Measurements from ENCODE around the gene TTC16.
A peak's percentile ranks its signal among the peaks of the same experiment; 100 is the strongest.

Gene TTC16

DNA sequence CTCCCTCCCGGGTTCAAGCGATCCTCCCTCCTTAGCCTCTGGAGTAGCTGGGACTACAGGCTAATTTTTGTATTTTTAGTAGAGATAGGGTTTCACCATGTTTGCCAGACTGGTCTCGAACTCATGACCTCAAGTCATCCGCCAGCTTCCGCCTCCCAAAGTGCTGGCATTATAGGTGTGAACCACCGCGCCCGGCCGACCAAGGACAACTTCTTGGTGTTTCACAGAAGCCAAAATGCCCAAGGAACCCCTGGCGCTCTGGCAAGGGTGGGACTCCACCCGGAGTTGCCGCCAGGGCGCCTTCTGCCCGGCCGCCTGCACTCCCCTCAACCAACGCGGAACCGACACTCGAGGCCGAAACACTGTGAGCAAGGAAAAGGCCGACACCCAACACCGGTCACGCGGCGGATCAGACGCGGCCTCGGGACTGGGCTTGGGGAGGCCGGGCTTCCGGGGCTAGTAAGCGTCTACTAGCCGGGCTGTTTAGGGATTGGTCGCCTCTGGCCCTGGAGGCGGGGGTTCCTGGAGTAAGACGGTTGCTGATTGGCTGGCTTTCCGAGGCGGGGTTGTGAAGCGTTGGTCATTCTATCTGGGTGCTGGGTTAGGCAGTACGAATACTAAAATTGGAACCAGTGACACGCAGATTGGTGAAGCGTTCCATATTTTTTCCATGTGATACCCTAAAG, 16.8 kb upstream of the TTC16 start:
- peak; percentile 97 for DNase-seq

DNA sequence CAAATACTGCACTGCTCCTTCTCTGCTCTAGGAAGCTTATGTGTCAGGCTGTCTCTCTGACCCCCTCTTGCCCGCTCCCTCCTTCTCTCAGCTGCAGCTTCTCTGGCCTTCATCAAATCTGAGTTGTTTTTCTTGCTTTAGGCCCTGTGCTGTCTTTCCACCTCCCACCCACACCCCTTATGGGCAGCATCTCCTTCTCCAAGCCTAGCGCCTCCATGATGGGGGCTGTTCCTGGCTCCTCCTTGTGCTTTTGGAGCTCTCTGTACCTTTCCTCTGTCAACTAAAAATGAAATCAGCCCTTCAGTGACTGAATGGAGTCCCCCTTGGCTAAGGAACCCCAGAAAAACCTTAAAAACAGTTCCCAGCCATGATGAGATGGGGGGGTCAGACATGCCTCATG, 15.7 kb upstream of the TTC16 start:
- DNase-seq: no peak

DNA sequence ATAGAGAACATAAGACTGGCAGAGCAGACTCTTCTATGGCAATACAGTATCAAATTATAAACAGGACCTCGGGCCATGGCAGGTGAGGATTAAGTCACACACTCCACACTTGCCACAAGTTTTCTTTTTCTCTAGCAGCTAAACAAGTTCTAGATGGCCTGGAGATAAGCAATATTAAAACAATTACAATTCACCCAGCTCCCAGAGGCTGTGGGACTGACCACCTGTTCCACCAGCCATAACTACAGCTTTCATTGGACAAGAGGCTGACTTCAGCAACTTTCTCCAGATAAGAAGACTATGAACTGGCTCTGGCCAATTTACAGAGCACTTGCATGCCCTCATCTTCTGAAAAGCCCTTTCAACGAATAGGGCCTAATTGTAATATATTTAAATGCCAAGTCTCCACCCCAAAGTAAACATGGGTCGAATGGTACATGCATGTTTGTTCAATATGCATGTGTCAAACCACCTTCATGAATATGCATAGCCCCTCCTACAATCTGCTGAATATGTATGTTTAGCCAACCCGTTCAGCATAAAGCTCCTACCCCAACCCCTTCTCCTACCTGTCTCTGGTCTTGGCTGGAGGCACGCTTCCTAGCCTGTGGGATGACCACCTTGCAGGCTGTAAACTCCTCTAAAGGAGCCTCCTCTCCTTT, 15.2 kb upstream of the TTC16 start:
- no peak for DNase-seq

DNA sequence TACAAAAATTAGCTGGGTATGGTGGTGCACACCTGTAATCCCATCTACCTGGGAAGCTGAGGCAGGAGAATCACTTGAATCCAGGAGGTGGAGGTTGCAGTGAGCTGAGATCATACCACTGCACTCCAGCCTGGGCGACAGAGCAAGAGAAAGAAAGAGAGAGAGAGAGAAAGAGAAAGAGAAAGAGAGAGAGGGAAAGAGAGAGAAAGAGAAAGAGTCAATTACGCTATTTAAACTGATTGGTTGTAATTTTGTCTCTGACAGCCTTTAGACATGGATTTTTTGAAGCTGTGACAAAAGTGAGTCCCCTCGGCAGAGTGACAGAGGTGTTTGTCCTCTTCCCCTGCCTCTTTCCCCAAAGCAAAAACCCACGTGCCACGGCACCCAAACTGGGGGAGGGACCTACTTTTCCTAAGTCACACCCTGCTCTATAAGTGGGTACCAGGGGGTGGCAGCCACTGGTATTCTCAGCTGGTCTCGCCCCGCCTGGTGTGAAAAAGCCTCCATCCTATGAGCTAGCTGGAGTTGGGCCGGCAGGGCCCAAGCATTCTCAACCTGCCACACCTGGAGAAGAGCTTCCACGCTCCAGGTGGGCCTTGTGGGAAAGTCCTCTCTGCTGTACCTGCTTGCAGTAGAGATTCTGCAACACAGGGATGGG, 12.5 kb upstream of the TTC16 start:
- DNase-seq: no peak

DNA sequence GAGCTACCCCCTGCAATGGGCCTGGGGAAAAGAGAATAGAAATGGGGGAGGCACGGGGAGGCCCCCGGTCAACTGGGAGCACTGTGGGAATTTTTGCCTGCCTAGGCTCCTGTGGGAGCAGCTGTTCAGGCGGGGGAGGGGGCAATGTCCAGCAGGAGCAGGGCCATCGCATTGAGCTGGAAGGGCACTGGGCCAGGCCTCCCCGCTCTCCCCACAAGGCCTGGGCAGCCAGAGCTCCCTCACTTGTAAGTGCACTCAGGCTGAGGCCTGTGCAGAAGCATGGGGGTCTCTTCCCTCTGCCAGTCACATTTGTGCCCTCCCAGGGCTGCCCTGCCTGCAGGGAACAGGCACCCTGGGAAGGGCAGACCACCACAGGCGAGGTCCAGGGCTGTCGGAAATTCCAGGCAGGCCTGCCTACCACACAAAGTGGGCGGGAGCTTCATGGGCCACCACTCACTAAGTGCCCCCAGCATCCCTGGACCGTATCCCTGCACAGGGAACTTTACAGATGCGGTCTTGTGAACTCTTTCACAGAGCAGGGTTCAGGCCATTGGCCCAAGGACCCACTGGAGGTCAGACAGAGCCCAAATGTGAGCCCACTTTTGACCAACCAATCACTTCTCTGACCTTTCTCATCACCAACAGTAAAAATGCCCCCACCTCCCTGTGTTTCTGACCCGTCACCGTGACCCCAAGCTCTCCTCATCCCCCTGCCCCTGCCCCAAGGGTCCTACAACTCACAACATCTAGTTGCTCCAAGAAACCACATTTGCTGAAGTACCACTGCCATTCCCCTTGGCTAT, 10.1 kb upstream of the TTC16 start:
- DNase-seq: no peak

DNA sequence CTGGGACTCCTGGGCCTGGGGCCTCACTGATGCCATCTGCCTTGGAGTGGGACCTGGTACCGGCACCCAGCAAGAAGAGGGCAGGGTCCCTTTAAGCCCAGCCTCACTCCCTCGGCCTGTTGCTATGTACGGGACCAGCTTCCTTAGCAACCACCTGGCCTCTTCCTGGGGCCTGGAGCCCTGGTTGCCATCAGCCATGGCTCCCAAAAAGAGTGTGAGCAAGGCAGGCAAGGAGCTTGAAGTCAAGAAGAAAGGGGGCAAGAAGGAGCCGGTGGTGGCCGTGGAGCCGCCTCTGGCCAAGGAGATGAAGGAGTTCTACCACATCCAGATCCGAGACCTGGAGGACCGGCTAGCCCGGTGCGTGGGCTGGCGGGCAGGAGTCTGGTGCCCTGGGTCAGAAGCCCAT, 9.0 kb upstream of the TTC16 start, which contains the start of gene CFAP157:
TSS of gene CFAP157 (plus strand) at position 153 of the 406 bp plus-strand sequence. CDS start at position 197, 44 bp downstream.
- peak; percentile 47 for DNase-seq

DNA sequence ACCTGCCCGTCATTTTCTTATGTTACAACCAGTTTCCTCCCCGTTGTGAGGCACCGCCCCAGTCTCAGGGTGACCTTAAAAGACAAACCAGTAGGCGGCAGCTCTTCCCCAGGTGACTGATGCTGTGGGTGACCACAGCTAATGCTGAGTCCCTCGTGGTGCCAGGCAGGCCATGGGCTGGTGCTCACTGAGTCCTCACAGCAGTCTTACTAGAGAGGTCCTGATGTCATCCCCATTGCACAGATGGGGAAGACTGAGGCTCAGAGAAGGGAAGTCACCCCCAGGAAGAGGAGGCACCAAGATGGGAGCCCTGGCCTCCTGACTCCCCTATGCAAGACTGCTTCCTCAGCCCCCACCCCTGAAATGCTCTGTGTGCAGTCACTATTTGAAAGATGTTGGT, 8.1 kb upstream of the TTC16 start:
- no peak for DNase-seq

DNA sequence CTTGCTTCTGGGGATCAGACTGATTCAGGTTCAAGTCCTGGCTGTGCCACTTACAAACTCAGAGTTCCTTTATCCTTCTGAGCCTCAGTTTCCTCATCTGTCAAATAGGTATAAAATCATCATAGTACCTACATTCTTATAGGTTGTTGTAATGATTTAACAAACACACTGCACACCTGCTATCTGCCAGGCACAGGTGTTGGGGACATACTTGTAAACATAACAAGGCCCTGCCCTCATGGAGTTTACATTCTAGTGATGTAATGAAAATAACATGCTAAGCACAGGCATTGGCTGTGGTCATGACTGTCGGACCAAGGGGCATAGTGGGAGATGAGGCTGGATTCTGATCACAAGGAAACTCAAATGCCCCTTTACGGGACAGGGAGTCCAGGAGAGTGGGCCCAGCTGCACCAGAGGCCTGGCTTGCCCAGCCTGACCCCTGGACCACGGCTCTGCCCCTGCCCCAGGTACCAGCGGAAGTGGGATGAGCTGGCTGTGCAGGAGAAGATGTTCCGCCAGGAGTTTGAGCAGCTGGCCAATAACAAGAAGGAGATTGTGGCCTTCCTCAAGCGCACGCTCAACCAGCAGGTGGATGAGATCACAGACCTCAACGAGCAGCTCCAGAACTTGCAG, 6.8 kb upstream of the TTC16 start:
- no peak for DNase-seq

DNA sequence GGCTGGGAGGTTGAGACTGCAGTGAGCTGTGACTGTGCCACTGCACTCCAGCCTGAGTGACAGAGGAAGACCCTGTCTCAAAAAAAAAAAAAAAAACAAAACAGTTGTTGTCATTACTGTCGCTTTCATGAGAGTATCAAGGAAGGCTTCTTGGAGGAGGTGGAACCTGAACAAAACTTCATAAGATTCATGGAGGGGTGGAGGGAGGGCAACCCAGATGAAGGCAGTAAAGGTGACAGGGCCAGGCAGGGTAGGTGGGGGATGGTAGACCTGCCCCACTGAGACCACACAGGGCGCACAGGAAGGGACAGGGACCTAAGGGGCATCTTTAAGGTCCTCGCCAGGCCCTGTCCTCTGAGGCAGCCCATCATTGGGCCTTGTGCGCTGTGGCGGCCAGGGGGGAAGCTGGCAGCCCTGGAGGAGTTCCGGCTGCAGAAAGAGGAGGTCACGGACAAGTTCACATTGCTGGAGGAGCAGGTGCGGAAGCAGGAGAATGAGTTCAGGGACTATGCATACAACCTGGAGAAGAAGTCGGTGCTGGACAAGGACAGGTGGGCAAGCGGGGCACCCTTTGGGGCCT, 5.6 kb upstream of the TTC16 start:
- DNase-seq: no peak

DNA sequence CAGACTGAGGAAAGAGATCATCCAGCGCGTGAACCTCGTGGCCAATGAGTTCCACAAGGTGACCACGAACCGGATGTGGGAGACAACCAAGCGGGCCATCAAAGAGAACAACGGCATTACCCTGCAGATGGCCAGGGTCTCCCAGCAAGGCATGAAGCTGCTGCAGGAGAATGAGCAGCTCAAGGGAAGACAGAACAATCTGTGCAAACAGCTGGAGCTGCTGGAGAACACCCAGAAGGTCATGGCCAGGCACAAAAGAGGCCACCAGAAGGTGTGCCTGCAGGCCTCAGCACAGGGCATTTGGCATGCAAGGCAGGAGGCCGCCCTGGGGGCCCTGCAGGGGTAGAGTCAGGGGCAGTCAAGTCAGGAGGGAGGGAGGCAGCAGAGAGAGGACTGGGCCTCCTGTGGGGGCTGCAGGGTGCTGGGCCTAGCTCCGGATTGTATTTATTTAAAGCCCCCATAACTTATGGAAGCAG, 4.6 kb upstream of the TTC16 start:
- no peak for DNase-seq

DNA sequence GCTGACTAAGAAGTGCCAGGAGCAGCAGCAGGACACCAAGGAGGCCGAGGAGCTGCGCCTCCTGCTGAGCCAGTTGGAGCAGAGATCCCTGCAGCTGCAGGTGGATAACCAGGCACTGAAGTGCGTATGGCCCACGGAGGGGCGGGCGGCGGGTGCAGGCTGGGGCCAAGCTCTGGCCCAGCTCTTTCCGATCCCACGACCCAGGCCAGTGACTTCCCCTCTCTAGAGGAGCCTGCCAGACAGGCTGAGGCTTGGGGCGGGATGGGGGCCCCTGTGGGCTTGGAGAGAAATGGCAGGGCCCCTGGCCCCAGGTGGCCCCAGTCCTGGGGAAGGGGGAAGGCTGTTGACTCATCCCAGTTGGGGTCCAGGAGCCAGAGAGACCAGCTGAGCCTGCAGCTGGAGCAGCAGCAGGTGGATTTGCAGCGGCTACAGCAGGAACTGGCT, 4.0 kb upstream of the TTC16 start:
- no peak for DNase-seq

DNA sequence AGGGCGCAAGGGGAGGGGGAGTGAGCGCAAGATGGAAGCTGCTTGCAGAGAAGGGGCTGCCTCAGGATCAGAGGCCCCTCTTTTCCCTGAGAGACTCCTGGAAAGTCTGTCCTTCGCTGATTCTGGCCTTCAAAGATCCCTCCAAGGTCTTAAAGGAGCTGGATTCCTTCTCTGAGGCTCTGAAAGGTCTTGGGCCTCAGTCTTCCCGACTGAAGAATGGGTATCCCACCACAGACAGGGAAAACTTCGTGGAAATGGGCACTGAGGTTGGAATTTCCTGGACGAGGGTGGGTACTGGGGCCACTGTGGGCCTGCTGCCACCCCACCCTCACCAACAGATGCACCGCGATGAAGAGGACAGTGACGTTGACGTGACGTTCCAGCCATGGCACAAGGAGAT, 3.5 kb upstream of the TTC16 start:
- DNase-seq: no peak

DNA sequence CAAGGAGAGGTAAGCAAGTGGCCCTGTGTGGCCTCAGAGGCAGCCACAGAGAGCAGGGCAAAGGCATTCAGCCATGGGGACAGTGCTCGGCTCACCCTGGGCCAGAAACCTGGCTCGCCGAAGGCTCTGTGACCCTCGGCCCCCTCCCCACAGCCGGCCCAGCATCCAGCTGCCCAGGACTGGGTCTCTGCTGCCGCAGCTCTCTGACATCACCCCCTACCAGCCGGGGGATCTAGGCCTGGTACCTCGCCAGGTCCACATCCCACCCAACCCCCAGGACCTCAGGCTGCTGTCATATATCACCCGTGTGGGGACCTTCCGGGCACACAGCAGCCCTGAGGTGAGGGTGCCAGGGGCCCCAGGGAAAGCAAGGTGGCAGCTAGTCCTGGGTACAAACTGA, 3.0 kb upstream of the TTC16 start:
- no peak for DNase-seq

DNA sequence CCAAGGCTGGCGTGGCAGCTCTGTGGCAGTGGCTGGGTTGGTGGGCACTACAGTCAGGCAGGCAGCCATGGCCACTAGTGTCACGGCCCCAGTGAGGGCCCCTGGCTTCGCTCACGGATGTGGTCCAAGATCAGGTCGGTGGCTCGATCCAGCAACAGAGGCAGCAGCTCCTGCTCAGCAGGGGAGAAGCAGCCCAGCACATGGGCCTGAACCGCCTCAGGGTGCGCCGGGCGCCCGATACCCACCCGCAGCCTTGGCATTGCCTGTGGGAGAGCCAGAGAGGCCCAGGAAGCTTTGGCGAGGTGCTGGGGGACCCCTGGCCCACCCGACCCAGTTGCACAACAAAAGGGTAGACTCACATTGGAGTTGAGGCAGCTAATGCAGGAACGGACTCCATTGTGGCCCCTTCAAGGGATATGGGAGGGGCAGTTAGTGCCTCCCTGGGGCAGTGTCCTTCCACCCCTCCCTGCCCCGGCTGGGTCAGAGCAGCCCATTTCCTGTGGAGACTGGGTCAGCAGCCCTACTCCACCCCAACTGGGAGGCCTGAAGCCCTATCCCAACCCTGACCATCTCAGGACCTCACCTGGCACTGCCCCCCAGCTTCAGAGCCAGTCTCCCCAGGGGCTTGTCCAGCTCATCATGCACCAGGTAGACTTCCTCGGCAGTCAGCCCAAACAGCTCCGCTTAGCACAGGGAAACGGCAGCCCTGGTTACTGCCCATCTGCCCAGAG, 1.7 kb upstream of the TTC16 start:
- DNase-seq: no peak

DNA sequence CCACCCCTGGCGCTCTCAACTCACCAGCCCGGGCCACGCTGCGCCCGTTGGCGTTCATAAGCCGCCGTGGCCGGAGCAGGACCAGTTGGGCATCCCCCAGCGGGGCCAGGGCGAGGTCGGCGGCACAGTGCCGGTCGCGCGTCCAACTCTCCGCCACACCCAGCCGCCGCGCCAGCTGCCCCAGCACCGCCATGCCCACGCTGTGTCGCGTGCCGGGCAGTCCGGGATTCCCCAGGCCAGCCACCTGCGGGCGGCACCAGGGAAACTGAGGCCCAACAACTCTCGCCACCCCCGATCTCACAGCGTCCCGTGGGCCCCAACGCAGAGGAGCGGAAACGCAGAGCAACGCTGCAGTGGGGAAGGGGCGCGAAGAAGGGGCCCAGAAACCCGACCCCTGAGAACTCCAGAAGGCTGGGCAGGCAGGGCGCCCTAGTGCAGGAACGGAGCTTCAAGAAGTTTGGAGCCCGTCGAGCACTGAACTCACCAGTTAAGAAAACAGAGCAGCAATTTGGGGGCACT, 869 bp upstream of the TTC16 start:
- no peak for DNase-seq

DNA sequence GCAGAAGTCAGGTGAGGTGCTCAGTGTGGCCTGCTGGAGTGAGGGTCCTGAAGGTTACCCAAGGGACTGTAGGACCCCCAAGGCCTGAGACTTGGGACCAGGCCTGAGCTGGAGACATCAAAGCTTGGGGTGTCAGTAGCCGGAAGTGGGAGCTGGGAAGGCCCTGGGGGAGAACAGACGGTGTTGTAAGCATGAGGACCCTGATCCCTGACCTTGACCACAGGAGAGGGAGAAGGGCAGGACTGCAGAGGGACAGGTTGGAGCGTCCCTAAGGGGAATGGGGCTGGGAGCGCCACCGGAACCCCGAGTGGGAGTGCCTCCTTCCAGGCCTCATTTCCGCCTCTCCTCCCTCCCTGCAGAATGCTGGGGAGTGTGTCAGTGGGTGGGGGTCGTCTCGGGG, 533 bp downstream of the TTC16 start:
- DNase-seq: no peak

DNA sequence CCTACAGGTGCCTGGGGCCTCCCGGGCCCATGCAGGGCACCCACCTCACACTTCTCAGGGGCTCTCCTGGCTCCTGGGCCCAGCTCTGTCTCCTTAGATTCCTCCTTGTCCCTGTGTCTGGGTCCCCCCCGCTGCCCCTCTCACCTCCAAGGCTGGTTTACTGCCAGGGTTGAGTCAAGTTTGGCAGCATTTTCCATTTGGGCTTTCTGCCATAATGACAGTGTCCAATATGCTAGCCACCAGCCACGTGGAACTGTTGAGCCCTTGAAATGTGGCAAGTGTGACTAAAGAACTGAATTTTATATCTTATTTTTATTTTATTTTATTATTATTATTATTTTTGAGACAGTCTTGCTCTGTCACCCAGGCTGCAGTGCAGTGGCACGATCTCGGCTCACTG, 1.9 kb downstream of the TTC16 start:
- DNase-seq: peak; percentile 41

DNA sequence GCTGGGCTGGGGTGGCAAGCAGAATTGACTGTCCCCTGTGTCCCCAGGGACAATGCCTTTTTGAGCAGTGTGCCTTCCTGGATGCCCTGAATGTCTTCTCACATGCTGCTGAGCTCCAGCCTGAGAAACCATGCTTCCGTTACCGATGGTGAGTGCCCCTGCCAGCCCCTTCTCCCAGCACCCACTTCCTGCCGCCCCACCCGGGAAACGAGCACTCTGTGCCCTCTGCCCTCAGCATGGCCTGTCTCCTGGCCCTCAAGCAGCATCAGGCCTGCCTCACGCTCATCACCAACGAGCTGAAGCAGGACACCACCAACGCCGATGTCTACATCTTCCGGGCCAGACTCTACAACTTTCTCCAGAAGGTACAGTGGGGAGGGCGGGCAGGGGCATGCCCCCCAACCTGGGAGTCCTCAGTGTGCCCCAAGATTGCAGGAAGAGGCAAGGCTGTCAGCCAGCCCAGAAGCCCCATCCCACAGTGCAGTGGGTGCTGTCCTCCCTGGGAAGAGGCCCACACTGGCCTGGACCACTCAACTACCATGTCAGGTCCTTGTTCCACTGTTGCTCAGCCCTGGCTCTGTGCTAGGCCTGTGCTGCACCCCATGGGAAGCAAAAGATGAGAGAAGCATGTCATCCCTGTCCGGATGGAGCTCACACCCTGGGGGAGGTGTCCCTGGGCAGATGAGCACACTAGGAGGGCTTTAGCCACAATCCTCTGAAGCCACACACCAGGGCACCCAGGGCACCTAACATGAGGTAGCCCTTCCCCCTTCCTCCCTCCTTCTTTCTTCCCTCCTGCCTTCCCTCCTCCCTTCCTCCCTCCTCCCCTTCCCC, 4.4 kb downstream of the TTC16 start:
- DNase-seq: no peak

DNA sequence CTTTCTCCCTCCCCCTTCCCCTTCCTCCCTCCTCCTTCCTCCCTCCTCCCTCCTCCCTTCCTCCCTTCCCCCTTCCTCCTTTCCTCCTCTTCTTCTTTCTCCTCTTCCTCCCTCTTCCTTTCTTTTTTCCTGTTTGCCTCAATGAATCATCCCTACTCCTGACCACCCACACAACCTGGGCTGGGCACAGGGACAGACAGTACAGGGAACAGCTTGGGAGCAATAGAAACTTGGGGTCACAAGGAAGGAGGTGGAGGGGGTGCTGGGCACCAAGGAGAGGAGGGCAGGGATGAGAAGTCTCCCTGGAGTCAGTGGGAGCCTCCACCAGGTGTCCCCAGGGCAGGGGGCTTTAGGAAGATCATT, 5.0 kb downstream of the TTC16 start:
- DNase-seq: no peak

DNA sequence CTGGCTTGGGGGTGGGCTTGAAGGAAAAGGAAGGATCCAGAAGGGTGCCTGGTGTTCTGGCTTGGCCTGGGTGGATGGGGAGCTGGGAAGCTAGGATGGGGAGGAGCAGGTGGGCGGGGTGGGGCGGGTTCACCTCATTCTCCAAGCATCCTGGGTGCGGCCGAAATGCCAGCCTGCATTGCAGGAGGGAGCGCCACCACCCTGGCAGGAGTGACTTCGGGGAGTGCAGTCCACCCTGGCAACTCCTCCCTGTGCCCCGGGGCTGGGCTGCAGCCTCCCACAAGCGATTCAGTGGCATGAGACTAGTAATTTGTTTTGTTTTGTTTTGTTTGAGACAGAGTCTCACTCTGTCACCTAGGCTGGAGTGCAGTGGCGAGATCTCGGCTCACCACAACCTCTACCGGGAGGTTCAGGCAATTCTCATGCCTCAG, 5.5 kb downstream of the TTC16 start:
- DNase-seq: no peak
